ENCODE data around the gene IDH3A. TPM values are rescaled to one million over a fixed set of nuclear protein-coding genes. Genes with fewer than 3 reads are reported as not detected.

IDH3A gene
- total RNA-seq, 6 experiments from 2014 or later, result 67.3 to 82.1 (median 78.3) TPM

DNA sequence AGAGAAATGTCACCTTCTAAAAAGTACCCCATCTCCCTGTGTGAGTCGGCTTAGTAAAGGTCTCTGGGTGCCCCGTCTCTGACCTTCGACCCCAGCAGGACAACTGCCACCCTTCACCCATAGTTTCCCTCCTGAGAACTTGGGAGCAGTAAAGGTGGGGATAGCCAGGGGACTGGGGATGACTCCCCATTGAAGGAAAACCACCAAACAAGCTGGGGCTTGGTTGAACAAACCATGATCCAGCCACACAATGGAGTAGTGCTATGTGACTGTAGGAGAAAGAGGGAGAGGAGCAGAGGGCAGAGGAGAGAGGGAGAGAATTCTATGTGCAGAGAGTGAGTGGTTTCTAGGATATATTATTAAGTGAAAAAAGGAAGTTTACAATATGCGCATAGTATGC lies 33.7 kb downstream of the IDH3A start:
- DNase-seq, result no peak
- Mint-ChIP-seq H3K27me3 (ENCODE audit: insufficient read depth) (peaks cover 16% of the 10 kb centered on the region), H3K4me1 (ENCODE audit: low read depth) (no peaks in the 10 kb centered on the region), H3K4me3 (no peak overlapping the region), H3K27ac (no peak overlapping the region), H3K36me3 (ENCODE audit: low read depth) (no peaks in the 10 kb centered on the region), H3K9me3 (peaks cover 4% of the 10 kb centered on the region; the same call in 1 of the 2 replicates)
- TF ChIP-seq, protein P1, sequence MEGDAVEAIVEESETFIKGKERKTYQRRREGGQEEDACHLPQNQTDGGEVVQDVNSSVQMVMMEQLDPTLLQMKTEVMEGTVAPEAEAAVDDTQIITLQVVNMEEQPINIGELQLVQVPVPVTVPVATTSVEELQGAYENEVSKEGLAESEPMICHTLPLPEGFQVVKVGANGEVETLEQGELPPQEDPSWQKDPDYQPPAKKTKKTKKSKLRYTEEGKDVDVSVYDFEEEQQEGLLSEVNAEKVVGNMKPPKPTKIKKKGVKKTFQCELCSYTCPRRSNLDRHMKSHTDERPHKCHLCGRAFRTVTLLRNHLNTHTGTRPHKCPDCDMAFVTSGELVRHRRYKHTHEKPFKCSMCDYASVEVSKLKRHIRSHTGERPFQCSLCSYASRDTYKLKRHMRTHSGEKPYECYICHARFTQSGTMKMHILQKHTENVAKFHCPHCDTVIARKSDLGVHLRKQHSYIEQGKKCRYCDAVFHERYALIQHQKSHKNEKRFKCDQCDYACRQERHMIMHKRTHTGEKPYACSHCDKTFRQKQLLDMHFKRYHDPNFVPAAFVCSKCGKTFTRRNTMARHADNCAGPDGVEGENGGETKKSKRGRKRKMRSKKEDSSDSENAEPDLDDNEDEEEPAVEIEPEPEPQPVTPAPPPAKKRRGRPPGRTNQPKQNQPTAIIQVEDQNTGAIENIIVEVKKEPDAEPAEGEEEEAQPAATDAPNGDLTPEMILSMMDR (IDR thresholded peaks at IDR 0.05), result no peak

DNA sequence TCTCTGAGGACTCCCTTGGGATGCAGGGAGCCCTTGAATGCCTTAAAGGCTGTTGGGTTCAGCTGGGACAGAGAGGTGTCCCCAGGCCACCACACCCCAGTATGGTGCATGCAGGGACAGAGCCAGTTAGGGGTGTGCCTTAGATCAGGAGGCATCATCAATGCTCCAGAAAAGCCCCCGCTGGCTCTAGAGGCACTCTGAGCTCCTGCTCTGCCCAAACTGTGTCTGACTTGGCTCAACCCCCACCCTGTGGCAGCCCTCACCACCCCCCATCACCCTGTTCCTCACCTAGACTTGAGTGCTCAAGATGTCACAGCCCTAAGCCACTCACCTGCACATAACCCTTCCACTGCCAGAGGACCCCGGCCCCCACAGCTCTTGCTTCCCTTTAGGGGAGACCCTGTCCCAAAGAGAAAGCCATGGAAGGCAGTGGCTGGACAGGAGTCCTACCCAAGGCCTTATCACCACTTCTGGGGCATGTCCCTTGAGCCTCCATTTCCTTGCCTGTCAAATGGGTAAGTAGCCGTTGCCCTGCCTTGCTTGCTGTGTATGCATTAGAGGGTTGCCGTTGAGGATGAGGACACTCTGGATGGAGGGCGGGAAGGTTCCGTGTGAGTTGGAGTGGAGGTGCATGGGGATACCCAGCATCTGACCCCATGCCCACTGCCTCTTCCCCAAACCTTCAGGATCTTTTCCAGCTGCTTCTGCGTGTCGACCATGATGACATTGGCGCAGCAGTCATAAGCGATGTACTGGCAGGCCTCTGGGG lies 43.8 kb downstream of the IDH3A start:
- Mint-ChIP-seq H3K4me3 (no peak overlapping the region), H3K27ac (no peak overlapping the region), H3K4me1 (ENCODE audit: low read depth) (no peaks in the 10 kb centered on the region), H3K27me3 (ENCODE audit: insufficient read depth) (peaks cover 30% of the 10 kb centered on the region), H3K36me3 (ENCODE audit: low read depth) (no peaks in the 10 kb centered on the region), H3K9me3 (peaks cover 3% of the 10 kb centered on the region; the same call in 1 of the 2 replicates)
- TF ChIP-seq, protein P1 (IDR thresholded peaks at IDR 0.05), result no peak
- DNase-seq, result no peak

DNA sequence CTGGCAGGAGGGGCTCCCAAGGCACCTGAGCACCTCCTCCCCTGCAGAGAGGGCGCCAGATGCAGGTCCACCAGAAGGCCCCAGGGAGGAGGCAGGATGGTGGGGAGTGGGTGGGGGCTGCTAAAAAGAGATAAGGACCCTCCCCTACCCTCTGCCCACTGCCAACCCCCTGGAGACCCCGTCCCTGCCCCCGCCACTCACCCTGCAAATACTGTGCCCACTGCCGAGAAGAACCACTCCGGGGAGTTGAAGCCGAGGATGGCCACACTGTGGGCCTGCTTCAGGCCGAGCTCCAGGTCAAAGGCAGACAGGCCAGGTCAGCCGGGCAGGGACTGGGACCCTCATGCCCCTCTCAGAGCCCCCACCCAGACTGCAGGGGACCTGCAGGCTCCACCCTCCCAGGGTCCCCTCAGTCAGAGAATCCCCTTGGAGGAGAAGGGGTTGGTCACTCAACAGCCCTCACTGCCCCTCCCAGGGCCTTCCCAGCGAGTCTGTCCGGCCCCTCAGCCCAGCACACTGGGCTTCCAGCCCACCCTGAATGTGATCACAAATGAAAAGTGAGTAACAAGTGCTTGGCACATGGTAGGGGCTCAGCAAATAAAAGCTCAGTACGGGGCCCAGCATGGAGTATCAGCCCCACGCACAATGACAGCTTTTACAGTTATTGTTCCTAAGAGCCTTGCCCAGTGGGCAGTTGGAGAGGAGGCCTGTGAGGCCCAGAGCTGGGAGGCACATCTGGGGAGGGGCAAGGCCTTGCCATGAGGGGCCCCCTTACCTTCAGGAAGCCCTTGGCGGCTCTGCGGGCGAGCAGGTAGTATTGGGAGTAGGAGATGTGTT lies 44.8 kb downstream of the IDH3A start:
- TF ChIP-seq, protein P1 (IDR thresholded peaks at IDR 0.05), result no peak
- Mint-ChIP-seq H3K9me3 (peaks cover 3% of the 10 kb centered on the region; the same call in 1 of the 2 replicates), H3K27me3 (ENCODE audit: insufficient read depth) (peaks cover 30% of the 10 kb centered on the region)

DNA sequence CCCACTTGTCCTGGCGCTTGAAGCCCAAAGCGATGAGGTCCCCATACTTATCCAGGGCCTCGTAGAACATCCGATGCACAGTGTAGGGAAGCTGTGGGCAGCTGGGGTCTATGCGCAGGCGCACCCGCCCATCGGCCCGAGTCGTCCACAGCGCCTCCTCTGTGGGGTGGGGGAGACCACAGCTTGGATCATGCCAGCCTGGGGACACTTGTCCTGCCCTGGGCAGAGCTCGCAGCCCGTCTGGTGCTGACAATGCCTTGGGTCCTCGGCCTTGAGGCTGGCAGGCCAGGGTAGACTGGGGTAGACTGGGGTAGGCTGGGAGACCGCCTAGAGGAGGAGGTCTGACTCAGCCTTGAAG lies 45.4 kb downstream of the IDH3A start:
- H3K4me1 Mint-ChIP-seq (ENCODE audit: low read depth), result no peaks in the 10 kb centered on the region
- no peaks in the 10 kb centered on the region for H3K36me3 Mint-ChIP-seq (ENCODE audit: low read depth)
- peaks cover 30% of the 10 kb centered on the region for H3K27me3 Mint-ChIP-seq (ENCODE audit: insufficient read depth)
- H3K27ac Mint-ChIP-seq, result no peak overlapping the region
- H3K4me3 Mint-ChIP-seq, result no peak overlapping the region
- DNase-seq, result no peak
- TF ChIP-seq, protein P1 (IDR thresholded peaks at IDR 0.05), result no peak
- peaks cover 3% of the 10 kb centered on the region; the same call in 1 of the 2 replicates for H3K9me3 Mint-ChIP-seq

More for the DNA sequence above, 44.8 kb downstream of the IDH3A start:
- Mint-ChIP-seq H3K36me3 (ENCODE audit: low read depth) (no peaks in the 10 kb centered on the region), H3K4me3 (no peak overlapping the region), H3K27ac (no peak overlapping the region), H3K4me1 (ENCODE audit: low read depth) (no peaks in the 10 kb centered on the region)
- no peak for DNase-seq

DNA sequence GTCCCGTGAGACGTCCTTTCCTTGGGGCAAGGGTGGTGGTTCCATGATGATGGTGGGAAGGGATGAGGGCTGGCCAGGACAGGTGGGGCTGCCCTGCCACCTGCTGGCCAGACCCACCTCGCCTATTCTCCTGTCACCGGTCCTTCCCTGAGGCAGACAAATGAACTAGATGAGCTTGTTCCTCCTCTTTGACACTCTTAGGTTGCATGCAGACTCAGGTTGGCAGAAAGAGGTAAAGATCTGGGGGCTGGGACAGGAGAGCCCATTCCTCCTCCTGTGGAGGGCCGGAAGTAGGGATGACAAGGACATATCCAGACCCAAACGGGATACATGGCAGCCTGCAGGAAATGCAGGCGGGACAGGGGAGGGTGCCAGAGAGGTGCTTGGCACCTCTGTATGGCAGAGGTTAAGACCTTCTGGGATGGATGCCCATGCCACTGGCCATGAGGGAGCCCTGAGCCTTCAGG lies 46.6 kb downstream of the IDH3A start:
- Mint-ChIP-seq H3K36me3 (ENCODE audit: low read depth) (no peaks in the 10 kb centered on the region), H3K27ac (no peak overlapping the region), H3K27me3 (ENCODE audit: insufficient read depth) (peaks cover 36% of the 10 kb centered on the region), H3K4me1 (ENCODE audit: low read depth) (no peaks in the 10 kb centered on the region), H3K9me3 (no peaks in the 10 kb centered on the region; the same call in 1 of the 2 replicates), H3K4me3 (no peak overlapping the region)
- TF ChIP-seq, protein P1 (IDR thresholded peaks at IDR 0.05), result peak; percentile 81
- DNase-seq, result no peak
